Testis (tissue), 3 donors: Measurements from ENCODE around the gene KCNK18. TPM values are rescaled to one million over a fixed set of nuclear protein-coding genes. Genes with fewer than 3 reads are reported as not detected.

Experiments
- DNase-seq: peaks from one replicate; pipeline ENCODE4 v3.0.0-alpha.2; 2019
- H3K27ac ChIP-seq, 2 donors: fragments of 200-600 bp; sonication (generic); one replicate each; pipeline ENCODE4 v1.5.1; 2019
- H3K27me3 ChIP-seq: fragments of 200-600 bp; sonication (generic); one replicate; pipeline ENCODE4 v1.5.1; 2019
- H3K36me3 ChIP-seq: fragments of 200-600 bp; sonication (generic); one replicate; pipeline ENCODE4 v1.5.1; 2017; ENCODE audit warnings: low read depth; ENCODE audit errors: missing control alignments
- H3K4me1 ChIP-seq: fragments of 200-600 bp; sonication (generic); one replicate; pipeline ENCODE4 v1.5.1; 2019
- H3K4me3 ChIP-seq, 2 donors: fragments of 200-600 bp; sonication (generic); one replicate each; pipeline ENCODE4 v1.5.1; 2017 to 2019
- H3K9me3 ChIP-seq: fragments of 200-600 bp; sonication (generic); one replicate; pipeline ENCODE4 v1.5.1; 2017
- CTCF ChIP-seq, 3 experiments: fragments of 450-650 bp in 2 of 3; fragments of 200-600 bp in 1 of 3; sonication (generic) in 1 of 3; IDR thresholded peaks; one replicate each; pipeline ENCODE4 v1.5.1; 2016 to 2019; ENCODE audit warnings: antibody characterized with exemption in 3 of 3, mild to moderate bottlenecking in 2 of 3, moderate library complexity in 1 of 3
- POLR2A ChIP-seq: fragments of 450-650 bp; IDR thresholded peaks from one replicate; pipeline ENCODE4 v1.6.1; 2017; ENCODE audit warnings: antibody characterized with exemption, mild to moderate bottlenecking, moderate library complexity
- WGBS, 2 donors: methylation state at CpG; one replicate each; pipeline ENCODE4 v1.1.5; 2018; 5-methylcytosine and 5-hydroxymethylcytosine counted together
- intact Hi-C: fragments of 100-400 bp; cut with DNase I; formaldehyde crosslinking; loops from one replicate; pipeline ENCODE4 v1.15.1; 2023; ENCODE audit warnings: low total_unique reads
- polyA plus RNA-seq: library from polyadenylated mRNA; stranded (reverse); fragments of 350-450 nt; fragmentation: Illumina TruSeq; extraction: RNeasy Lipid Tissue Mini Kit (QIAGEN cat#74804); gene quantifications from one replicate; pipeline ENCODE4 v1.2.3, GENCODE V29; 2014; ENCODE audit warnings: low read depth, low replicate concordance; ENCODE audit not compliant: insufficient read depth
- total RNA-seq, 2 donors: library from RNA; depleted of rRNA; stranded (reverse); fragments of >200 nt; gene quantifications; one replicate each; pipeline ENCODE4 v1.2.3, GENCODE V29; 2016

KCNK18 gene
- total and polyA plus RNA-seq, 3 donors from 2014 or later, result 0.66 TPM; not detected in 2

DNA sequence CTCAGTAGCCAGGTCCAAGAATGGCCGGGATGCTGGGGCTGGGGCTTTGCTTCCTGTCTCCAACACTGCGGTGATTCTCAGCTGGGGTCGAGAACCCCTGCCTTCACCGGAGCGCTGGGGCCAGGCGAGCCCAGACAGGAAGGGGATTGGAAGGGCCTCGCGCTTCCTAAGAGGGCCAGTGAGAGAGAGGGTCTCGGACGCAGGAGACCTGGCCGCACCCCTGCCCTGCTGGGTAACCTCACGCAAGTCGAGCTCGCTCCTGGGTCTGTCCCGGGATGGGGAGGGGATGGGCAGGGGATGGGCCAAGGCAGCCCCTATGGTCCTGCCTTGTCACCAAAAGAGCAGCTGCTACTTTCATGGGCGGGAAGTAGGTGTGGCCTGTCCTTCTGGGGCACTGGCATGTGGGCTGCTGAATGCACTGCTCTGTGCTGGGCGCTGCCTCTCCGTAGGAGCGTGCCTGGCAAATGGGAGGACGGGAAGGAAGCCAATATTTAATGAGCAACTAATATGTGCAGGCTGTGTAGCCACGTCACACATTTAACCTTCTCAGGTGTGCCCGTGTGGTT, 20.0 kb downstream of the KCNK18 start:
- 6 to 34% methylated on average over 7 to 11 of the region's 22 CpGs for WGBS, 2 donors
- peaks cover 3% of the 10 kb centered on the region for H3K4me1 ChIP-seq
- no peaks in the 10 kb centered on the region for H3K27me3 ChIP-seq
- peak; percentile 29 for DNase-seq
- no peaks in the 10 kb centered on the region for H3K9me3 ChIP-seq
- no peak overlapping the region for H3K27ac ChIP-seq
- H3K36me3 ChIP-seq, result no peaks in the 10 kb centered on the region
- peak overlapping the region; percentile 27 to 48 for H3K4me3 ChIP-seq
- intact Hi-C loops, result no loop called here
- no peak for TF ChIP-seq POLR2A
- no peak for TF ChIP-seq CTCF (IDR thresholded peaks at IDR 0.05)

GRCh38 chr10:117218654-117219053, 21.4 kb downstream of the KCNK18 start:
- TF ChIP-seq CTCF (IDR thresholded peaks at IDR 0.05) (no peak), POLR2A (no peak)
- no peak overlapping the region for H3K27ac ChIP-seq
- no peak for DNase-seq
- H3K9me3 ChIP-seq, result no peaks in the 10 kb centered on the region
- H3K36me3 ChIP-seq, result no peaks in the 10 kb centered on the region
- H3K4me3 ChIP-seq, result no peak overlapping the region
- WGBS, 2 donors, result 60 to 66% methylated on average over 7 to 8 of the region's 8 CpGs
- intact Hi-C loops, result no loop called here
- no peaks in the 10 kb centered on the region for H3K27me3 ChIP-seq
- peaks cover 3% of the 10 kb centered on the region for H3K4me1 ChIP-seq

GRCh38 chr10:117221156-117221711, 23.9 kb downstream of the KCNK18 start:
- H3K36me3 ChIP-seq, result no peaks in the 10 kb centered on the region
- H3K27me3 ChIP-seq, result no peaks in the 10 kb centered on the region
- peaks cover 3% of the 10 kb centered on the region for H3K4me1 ChIP-seq
- no peak for DNase-seq
- TF ChIP-seq CTCF (IDR thresholded peaks at IDR 0.05), result no peak
- TF ChIP-seq POLR2A, result no peak
- WGBS, 2 donors, result 63 to 73% methylated on average over 6 to 10 of the region's 10 CpGs
- H3K9me3 ChIP-seq, result no peaks in the 10 kb centered on the region
- intact Hi-C loops, result loop anchor here (10.0 kb wide), 1 partner anchor 94 kb away; no protein-coding TSS in a partner anchor
- H3K27ac ChIP-seq, result no peak overlapping the region
- no peak overlapping the region for H3K4me3 ChIP-seq

- 90 to 96% methylated on average over 2 to 5 of the region's 5 CpGs for WGBS, 2 donors
These were observed 25.3 kb downstream of the KCNK18 start for GRCh38 chr10:117222552-117222951.

More at GRCh38 chr10:117222552-117222951, 25.3 kb downstream of the KCNK18 start:
- H3K9me3 ChIP-seq, result no peaks in the 10 kb centered on the region
- no peak for DNase-seq
- no peaks in the 10 kb centered on the region for H3K4me1 ChIP-seq
- TF ChIP-seq POLR2A, result no peak
- no peak for TF ChIP-seq CTCF (IDR thresholded peaks at IDR 0.05)
- no peak overlapping the region for H3K4me3 ChIP-seq
- no peak overlapping the region for H3K27ac ChIP-seq
- no peaks in the 10 kb centered on the region for H3K27me3 ChIP-seq
- intact Hi-C loops, result loop anchor here (10.0 kb wide), 1 partner anchor 92 kb away; no protein-coding TSS in a partner anchor
- H3K36me3 ChIP-seq, result no peaks in the 10 kb centered on the region
